HG03108 (cell line): ENCODE results near the gene OR4M2.
"Not testable (repeated sequence)": the region's sequence is repeated elsewhere in the genome, so short reads cannot be mapped to it uniquely, and the experiment has no call there.

ENCODE experiments used
- ATAC-seq: cut with Tn5 transposase; IDR thresholded peaks from one replicate; pipeline ENCODE4 v1.9.1; 2021; ENCODE audit warnings: moderate library complexity; ENCODE audit not compliant: unreplicated experiment

The OR4M2 gene, protein sequence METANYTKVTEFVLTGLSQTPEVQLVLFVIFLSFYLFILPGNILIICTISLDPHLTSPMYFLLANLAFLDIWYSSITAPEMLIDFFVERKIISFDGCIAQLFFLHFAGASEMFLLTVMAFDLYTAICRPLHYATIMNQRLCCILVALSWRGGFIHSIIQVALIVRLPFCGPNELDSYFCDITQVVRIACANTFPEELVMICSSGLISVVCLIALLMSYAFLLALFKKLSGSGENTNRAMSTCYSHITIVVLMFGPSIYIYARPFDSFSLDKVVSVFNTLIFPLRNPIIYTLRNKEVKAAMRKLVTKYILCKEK

DNA sequence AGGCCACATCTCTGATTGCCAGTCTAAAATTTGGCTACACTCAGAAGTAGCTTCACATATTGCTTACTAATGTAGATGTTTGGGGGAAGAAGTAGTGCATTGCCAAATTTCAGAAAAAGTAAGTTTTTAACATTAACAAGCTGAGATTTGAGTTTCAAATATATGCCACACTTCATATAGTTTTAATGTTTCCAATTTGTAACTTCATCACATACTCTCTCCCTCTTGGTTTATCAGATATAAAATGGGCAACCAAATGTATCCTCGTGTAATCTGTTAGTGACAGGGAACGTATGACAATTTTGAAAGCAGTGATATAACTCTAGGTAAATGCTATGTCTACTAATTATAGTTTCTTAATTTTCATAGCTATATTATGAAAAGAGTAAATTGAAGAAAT, at the start of gene OR4M2:
Gene OR4M2 (plus strand): TSS at position 301 of the 400 bp plus-strand sequence. CDS start 98 bp downstream, at position 399.
- ATAC-seq, result not testable (repeated sequence)

DNA sequence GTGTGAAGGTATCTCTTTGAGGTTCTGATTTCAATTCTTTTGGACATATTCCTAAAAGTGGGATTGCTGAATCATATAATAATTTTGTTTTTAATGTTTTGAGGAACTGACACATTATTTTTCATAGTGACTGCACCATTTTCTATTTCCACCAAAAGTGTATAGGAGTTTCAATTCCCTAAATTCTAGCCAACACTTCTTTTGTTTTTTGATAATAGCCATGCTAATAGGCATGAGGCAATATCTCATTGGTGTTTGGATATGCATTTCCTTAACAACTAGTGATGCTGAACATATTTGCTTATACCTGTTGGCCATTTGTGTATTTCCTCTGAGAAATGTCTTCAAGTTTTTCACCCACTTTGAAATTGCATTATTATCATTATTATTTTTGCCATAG, 11.1 kb upstream of the OR4M2 start:
- not testable (repeated sequence) for ATAC-seq

DNA sequence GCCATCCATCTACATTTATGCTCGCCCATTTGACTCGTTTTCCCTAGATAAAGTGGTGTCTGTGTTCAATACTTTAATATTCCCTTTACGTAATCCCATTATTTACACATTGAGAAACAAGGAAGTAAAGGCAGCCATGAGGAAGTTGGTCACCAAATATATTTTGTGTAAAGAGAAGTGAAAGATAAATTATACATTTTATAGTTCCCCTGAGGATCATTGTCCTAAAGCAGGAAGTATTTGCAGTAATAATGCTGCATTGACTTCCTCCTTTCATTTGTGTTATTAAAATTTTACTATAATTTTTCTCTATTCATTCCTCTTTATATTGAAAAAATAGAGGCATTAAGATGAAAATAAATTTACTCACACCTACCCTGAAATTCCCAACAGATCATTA, 1.1 kb downstream of the OR4M2 start:
- ATAC-seq, result not testable (repeated sequence)

- ATAC-seq, result not testable (repeated sequence)
These were observed 18.4 kb downstream of the OR4M2 start for GRCh38 chr15:22098616-22099253.

- not testable (repeated sequence) for ATAC-seq
These were observed 19.1 kb downstream of the OR4M2 start for GRCh38 chr15:22099289-22099891.

- not testable (repeated sequence) for ATAC-seq
These were observed 41.7 kb downstream of the OR4M2 start for GRCh38 chr15:22122033-22122432.
